NCI-H82 treated with DMSO at 0.1 percent for 48 hours (cell line): ENCODE results near the gene IRF2.
"Not testable (repeated sequence)": the region's sequence is repeated elsewhere in the genome, so short reads cannot be mapped to it uniquely, and the experiment has no call there.

Source experiments
- DNase-seq: peaks from one replicate; lab custom pipeline; 2025; ENCODE audit not compliant: unreplicated experiment; lab: John Stamatoyannopoulos, UW

IRF2 gene

DNA sequence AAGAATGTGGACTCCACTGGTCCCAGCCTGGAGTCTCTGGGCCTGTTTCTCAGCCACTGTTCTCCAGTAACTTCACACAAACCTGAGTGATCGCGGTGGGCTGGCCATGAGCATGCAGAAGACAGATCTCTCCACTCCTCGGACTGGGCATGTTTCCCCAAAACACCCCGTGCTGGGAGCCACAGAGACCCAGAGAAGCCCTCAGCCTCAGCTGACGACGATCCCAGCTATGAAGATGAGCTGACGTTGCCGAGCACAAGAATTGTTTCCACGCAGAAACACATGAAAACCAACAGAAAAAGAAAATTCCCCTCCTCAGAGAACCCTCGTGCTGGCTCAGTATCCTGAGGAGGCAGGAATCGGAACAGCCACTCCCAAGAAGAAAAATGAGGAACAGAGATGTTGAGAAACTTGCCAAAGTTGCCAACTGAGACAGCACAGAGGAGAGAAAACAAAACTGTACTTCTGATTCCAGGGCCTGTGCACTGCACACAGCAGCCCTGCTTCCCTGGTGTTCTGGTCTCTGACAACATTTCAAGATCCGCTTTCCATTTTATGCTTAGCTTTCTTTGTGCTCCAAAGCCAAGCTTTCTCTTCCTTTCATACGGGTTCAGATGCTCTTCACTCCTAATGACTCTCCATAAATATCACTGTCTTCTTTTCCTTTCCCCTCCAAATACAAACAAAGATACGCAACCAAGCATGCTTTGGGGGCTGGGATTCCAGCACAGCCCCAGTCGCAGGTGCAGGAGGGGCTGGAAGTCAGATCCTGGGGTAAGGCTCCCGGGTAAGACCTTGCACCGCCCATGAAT is 81.4 kb downstream of the IRF2 start:
- no peak for DNase-seq

GRCh38 chr4:184392316-184392715 is 82.0 kb downstream of the IRF2 start:
- no peak for DNase-seq

DNA sequence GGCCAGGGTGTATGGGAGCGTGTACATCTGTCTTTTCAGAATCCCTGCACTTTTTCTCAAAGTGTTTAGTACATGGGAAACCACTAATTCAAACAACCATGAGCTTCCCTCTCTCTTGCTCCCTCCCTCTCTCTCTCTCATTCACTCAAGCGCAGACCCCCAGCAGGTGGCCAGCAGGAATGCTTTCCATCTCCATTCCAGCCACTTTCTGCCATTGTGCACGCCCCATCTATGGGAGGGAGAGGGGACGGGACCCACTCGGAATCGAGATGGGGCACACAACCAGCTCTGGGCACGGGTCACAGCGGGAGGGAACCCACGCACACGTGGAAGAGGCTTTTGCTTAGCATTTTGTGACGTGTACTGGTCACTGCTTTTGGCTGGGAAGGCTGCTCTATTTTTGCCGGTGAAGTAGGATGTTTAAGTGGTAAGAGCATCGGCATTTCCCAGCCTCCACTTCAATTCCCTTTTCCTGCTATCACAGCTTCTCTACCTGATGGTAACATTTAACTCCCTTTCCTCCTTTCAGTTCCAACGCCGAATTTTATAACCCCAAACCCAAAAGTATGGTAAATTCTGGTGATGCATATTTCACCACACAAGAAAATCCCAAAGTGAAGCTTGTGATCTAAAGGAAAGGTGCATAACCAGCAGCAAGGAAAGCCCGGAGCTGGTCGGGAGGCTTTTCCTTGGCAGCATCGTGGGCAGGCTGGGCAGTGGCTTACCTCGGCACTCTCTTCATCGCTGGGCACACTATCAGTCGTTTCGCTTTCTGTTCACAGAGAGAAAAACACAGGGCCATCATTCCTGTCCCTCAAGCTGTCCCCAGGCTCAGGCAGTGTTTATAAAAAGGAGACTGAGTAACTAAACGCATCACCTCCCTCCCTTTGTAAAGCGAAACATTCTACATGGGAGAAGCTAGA is 84.1 kb downstream of the IRF2 start:
- DNase-seq = no peak

DNA sequence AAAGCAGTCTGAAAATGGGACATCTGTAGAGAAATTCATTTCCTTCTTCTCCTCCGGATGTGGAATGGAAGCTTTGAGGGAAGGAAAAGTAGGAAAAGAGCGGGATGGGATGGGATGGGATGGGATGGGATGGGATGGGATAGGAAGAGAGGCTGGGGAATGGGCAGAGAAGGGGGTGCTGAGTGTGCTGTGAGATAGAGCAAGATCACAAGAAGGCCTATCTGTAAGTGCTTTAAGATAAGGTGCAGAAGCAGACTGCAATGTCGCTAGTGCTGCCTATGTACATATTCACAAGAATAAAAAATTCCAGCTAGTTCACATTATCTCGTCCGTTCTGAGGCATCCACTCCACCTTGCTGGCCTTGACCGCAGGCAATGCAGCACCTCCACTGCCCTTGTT is 86.2 kb downstream of the IRF2 start:
- DNase-seq = no peak

- no peak for DNase-seq
Measured at GRCh38 chr4:184387351-184387750, 87.0 kb downstream of the IRF2 start.

GRCh38 chr4:184386271-184386781 is 88.0 kb downstream of the IRF2 start:
- no peak for DNase-seq

GRCh38 chr4:184385705-184386141 is 88.6 kb downstream of the IRF2 start:
- no peak for DNase-seq

DNA sequence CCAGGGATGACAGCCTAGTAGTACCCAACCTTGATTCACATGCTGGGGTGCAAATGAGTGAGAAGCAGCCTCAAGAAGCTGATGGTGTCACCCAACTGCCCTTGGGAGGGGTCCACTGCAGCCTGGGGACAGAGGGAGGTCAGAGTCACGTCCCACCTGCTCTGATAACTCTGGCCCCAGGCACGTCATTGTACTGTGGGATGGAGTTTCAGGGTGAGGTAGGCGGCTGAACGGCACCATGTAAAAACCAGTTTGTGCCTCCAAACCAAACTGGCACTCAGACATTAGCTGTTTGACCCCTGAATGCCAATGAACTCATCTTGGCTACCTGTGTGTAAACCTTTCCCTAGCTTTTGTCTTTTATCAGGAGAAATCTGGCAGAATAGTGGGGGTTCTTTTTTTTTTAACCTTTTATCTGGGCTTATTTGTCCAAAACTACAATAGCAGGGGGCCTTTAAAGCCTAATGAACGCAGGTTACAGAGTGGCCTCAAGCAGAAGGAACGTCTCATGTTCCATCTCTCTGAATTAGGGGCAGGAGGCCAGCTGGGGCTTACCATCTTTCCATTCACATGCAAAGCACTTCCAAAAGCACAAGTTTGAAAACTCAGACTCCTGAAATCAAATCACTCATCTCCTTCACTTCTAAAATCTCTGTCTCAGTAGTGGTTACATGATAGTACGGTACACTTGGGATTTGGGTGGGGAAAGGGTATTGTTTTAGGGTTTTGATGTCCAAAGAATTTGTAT is 89.4 kb downstream of the IRF2 start:
- no peak for DNase-seq

DNA sequence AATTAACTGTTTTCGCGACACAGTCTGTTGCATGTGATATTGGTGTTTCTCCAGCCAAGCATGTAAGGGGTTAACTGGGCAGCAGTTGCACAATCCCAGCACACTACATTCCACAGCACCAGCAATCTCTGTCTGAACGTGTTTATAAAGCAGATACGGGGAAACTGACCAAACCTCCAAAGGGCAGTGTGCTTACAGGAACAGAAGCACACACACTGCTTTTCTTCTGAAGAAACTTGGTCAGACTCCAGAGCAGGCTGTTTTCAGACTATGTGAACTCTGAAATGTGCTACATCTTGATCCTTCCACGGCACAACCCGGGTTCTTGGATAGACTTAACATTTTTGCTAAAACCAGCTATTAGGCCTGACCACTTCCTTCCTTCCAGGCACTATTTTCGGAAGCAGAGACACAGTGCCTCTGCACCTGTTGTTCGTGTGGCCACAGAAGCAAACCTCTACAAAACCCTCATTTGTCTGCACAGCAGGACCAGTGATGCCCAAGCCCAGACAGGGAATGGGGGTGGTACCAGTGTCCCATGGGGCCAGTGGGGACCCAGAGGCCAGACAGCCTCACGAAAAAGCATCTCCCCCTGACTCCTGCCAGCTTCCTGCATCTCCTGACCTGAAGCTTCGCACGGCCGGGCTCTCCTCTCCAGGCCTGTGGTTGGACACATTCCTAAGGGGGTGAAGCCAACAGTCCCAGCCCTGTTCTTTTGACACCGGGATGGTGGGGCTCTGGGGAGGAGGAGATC is 90.1 kb downstream of the IRF2 start:
- no peak for DNase-seq

GRCh38 chr4:184383497-184384055 is 90.8 kb downstream of the IRF2 start:
- DNase-seq = no peak

- DNase-seq = no peak
Measured at GRCh38 chr4:184382189-184382846, 92.0 kb downstream of the IRF2 start.

DNA sequence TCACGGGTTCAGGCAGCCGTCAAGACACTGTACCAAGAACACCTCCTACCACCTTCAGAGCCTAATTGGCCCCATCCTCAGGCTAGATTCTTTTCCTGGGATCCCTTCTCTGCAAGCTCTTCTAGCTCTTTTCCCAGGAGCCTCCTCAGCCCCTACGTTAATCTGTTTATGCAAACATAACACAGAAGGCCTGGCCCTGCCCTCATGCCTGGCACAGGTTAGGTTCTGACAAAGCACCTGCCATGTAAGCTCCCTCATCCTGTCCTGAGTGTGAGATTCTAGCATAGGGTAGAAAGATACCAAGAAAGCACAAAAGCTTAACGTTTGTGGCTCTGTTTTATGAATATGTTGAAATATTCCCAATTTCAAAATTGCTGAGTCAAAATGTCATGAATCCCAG is 93.6 kb downstream of the IRF2 start:
- DNase-seq = no peak

DNA sequence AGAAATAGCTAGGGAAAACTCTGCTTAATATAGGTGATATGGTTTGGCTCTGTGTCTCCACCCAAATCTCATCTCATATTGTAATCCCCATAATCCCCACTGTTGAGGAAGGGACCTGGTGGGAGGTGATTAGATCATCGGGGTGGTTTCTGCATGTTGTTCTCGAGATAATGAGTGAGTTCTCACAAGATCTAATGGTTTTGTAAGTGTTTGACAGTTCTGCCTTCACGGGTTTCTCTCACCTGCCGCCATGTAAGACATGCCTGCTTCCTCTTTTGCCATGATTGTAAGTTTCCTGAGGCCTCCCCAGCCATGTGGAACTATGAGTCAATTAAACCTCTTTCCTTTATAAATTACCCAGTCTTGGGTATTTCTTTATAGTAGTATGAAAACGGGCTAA is 94.1 kb downstream of the IRF2 start:
- DNase-seq = not testable (repeated sequence)

DNA sequence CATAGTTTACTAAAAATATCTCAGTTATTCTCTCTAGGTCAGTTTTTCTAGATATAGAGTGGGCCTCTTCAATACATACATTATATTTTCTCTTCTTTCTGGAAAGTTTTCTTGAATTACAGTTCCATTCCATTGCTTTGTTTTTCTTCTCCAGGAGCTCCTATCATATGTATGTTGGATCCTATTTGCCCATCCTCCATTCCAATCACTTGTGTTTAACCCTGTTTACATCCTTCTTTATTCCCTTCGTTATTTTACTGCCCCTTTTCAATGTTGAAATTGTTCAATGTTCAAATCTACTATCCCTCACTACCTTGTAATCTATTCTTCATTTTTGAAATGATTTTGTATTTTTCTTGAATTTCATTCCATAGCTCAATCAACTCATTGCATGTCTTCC is 97.4 kb downstream of the IRF2 start:
- no peak for DNase-seq

DNA sequence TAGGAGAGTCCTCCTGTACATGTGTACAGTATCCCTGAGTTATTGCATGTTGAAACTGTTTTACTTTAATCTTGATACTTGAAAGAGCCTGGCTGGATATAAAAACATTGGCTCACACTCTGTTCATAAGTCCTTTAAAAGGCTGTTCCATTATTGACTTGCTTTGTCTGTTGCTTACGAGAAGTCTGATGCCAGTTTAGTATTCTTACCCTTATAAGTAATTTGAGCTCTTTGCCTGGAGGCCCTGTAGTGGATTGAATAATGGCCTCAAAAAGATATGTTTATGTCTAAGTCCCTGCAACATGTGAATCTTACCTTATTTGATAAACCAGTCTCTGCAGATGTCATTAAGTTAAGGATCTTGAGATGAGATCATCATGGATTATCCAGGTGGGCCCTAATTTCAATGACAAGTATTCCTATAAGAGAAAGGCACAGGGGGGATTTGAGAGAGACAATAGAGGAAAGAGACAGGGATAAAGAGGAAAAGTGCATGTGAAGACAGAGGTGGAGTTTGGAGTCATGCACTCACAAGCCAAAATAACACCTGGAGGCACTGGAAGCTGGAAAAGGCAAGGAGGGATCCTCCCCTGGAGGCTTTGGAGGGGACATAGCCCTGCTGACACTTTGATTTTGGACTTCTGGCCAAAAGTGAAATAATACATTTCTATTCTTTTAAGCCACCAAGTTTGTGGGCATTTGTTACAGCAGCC is 98.1 kb downstream of the IRF2 start:
- DNase-seq = no peak

- not testable (repeated sequence) for DNase-seq
Measured at GRCh38 chr4:184375623-184376022, 98.7 kb downstream of the IRF2 start.

GRCh38 chr4:184375027-184375426 is 99.3 kb downstream of the IRF2 start:
- DNase-seq = no peak

GRCh38 chr4:184373886-184374405 is 100.4 kb downstream of the IRF2 start:
- DNase-seq = no peak

- DNase-seq = no peak
Measured at GRCh38 chr4:184371390-184371787, 103.0 kb downstream of the IRF2 start.
